ENCODE results near the gene MRPS7. TPM values are rescaled to one million over a fixed set of nuclear protein-coding genes. Genes with fewer than 3 reads are reported as not detected.
A peak's percentile ranks its signal among the peaks of the same experiment; 100 is the strongest.

Gene MRPS7
- total and polyA plus RNA-seq, 9 of the 15 experiments (the other 6 are each of a cell fraction or from before 2014, with no cell fraction given) = 107 to 244 (median 132) TPM

- TF ChIP-seq, protein P1, sequence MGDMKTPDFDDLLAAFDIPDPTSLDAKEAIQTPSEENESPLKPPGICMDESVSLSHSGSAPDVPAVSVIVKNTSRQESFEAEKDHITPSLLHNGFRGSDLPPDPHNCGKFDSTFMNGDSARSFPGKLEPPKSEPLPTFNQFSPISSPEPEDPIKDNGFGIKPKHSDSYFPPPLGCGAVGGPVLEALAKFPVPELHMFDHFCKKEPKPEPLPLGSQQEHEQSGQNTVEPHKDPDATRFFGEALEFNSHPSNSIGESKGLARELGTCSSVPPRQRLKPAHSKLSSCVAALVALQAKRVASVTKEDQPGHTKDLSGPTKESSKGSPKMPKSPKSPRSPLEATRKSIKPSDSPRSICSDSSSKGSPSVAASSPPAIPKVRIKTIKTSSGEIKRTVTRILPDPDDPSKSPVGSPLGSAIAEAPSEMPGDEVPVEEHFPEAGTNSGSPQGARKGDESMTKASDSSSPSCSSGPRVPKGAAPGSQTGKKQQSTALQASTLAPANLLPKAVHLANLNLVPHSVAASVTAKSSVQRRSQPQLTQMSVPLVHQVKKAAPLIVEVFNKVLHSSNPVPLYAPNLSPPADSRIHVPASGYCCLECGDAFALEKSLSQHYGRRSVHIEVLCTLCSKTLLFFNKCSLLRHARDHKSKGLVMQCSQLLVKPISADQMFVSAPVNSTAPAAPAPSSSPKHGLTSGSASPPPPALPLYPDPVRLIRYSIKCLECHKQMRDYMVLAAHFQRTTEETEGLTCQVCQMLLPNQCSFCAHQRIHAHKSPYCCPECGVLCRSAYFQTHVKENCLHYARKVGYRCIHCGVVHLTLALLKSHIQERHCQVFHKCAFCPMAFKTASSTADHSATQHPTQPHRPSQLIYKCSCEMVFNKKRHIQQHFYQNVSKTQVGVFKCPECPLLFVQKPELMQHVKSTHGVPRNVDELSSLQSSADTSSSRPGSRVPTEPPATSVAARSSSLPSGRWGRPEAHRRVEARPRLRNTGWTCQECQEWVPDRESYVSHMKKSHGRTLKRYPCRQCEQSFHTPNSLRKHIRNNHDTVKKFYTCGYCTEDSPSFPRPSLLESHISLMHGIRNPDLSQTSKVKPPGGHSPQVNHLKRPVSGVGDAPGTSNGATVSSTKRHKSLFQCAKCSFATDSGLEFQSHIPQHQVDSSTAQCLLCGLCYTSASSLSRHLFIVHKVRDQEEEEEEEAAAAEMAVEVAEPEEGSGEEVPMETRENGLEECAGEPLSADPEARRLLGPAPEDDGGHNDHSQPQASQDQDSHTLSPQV (IDR thresholded peaks at IDR 0.05) = peak; percentile 77
- TF ChIP-seq SMARCA5 (IDR thresholded peaks at IDR 0.05) (peak; percentile 63; the same call in 1 of the 2 replicates), HMGN3 (IDR thresholded peaks at IDR 0.05; ENCODE audit: borderline replicate concordance, extremely low read depth, insufficient read length, low read depth, low read length) (peak; percentile 23), CTBP1 (IDR thresholded peaks at IDR 0.05; ENCODE audit: borderline replicate concordance) (peak; percentile 78), ZSCAN29 (IDR thresholded peaks at IDR 0.05) (no peak), MCM2 (IDR thresholded peaks at IDR 0.05; ENCODE audit: low read depth) (no peak), ZNF398 (CRISPR knock-in tag; IDR thresholded peaks at IDR 0.05) (no peak), DPF2 (IDR thresholded peaks at IDR 0.05) (no peak), SIX5 (IDR thresholded peaks at IDR 0.05; ENCODE audit: borderline replicate concordance in 1 of 2, insufficient read depth in 1 of 2, low read depth in 1 of 2, low read length in 2 of 2) (no peak), GATA2 (CRISPR knock-in tag; IDR thresholded peaks at IDR 0.05) (no peak), SMC3 (conservative IDR thresholded peaks at IDR 0.05; ENCODE audit: insufficient read depth, low read depth, low read length) (peak; percentile 87), RBFOX2 (IDR thresholded peaks at IDR 0.05; ENCODE audit: low read depth, low read length) (0 out of 2 replicates have a peak, but pooled peaks have one; percentile 21), SREBF2 (CRISPR knock-in tag; IDR thresholded peaks at IDR 0.05) (no peak), FOS (IDR thresholded peaks at IDR 0.05; ENCODE audit: extremely low read depth, insufficient read length) (no peak), SIN3A (IDR thresholded peaks at IDR 0.05; ENCODE audit: borderline replicate concordance in 2 of 2, control insufficient read depth in 1 of 2, low read depth in 2 of 2, low read length in 2 of 2) (peak in 1 of 2 experiments; percentile 24; a peak in 1 of 4 replicates), HMG20A (CRISPR knock-in tag; conservative IDR thresholded peaks at IDR 0.05) (no peak), ZNF217 (CRISPR knock-in tag; IDR thresholded peaks at IDR 0.05) (no peak), POLR2H (tag; IDR thresholded peaks at IDR 0.05; ENCODE audit: low read depth) (no peak)
- TF ChIP-seq, protein P2, sequence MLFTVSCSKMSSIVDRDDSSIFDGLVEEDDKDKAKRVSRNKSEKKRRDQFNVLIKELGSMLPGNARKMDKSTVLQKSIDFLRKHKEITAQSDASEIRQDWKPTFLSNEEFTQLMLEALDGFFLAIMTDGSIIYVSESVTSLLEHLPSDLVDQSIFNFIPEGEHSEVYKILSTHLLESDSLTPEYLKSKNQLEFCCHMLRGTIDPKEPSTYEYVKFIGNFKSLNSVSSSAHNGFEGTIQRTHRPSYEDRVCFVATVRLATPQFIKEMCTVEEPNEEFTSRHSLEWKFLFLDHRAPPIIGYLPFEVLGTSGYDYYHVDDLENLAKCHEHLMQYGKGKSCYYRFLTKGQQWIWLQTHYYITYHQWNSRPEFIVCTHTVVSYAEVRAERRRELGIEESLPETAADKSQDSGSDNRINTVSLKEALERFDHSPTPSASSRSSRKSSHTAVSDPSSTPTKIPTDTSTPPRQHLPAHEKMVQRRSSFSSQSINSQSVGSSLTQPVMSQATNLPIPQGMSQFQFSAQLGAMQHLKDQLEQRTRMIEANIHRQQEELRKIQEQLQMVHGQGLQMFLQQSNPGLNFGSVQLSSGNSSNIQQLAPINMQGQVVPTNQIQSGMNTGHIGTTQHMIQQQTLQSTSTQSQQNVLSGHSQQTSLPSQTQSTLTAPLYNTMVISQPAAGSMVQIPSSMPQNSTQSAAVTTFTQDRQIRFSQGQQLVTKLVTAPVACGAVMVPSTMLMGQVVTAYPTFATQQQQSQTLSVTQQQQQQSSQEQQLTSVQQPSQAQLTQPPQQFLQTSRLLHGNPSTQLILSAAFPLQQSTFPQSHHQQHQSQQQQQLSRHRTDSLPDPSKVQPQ (CRISPR knock-in tag; IDR thresholded peaks at IDR 0.05; ENCODE audit: borderline replicate concordance) = no peak
Measured at GRCh38 chr17:75240394-75241142, 21.1 kb upstream of the MRPS7 start (continued).

Measured in K562 (cell line).